GM19043 (cell line): ENCODE measurements around the gene NOL6.
"Not testable (repeated sequence)": the region's sequence is repeated elsewhere in the genome, so short reads cannot be mapped to it uniquely, and the experiment has no call there.

Source experiments
- ATAC-seq: cut with Tn5 transposase; IDR thresholded peaks from one replicate; pipeline ENCODE4 v1.9.1; 2021; ENCODE audit warnings: low read depth; ENCODE audit not compliant: unreplicated experiment

NOL6 gene, protein sequence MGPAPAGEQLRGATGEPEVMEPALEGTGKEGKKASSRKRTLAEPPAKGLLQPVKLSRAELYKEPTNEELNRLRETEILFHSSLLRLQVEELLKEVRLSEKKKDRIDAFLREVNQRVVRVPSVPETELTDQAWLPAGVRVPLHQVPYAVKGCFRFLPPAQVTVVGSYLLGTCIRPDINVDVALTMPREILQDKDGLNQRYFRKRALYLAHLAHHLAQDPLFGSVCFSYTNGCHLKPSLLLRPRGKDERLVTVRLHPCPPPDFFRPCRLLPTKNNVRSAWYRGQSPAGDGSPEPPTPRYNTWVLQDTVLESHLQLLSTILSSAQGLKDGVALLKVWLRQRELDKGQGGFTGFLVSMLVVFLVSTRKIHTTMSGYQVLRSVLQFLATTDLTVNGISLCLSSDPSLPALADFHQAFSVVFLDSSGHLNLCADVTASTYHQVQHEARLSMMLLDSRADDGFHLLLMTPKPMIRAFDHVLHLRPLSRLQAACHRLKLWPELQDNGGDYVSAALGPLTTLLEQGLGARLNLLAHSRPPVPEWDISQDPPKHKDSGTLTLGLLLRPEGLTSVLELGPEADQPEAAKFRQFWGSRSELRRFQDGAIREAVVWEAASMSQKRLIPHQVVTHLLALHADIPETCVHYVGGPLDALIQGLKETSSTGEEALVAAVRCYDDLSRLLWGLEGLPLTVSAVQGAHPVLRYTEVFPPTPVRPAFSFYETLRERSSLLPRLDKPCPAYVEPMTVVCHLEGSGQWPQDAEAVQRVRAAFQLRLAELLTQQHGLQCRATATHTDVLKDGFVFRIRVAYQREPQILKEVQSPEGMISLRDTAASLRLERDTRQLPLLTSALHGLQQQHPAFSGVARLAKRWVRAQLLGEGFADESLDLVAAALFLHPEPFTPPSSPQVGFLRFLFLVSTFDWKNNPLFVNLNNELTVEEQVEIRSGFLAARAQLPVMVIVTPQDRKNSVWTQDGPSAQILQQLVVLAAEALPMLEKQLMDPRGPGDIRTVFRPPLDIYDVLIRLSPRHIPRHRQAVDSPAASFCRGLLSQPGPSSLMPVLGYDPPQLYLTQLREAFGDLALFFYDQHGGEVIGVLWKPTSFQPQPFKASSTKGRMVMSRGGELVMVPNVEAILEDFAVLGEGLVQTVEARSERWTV

DNA sequence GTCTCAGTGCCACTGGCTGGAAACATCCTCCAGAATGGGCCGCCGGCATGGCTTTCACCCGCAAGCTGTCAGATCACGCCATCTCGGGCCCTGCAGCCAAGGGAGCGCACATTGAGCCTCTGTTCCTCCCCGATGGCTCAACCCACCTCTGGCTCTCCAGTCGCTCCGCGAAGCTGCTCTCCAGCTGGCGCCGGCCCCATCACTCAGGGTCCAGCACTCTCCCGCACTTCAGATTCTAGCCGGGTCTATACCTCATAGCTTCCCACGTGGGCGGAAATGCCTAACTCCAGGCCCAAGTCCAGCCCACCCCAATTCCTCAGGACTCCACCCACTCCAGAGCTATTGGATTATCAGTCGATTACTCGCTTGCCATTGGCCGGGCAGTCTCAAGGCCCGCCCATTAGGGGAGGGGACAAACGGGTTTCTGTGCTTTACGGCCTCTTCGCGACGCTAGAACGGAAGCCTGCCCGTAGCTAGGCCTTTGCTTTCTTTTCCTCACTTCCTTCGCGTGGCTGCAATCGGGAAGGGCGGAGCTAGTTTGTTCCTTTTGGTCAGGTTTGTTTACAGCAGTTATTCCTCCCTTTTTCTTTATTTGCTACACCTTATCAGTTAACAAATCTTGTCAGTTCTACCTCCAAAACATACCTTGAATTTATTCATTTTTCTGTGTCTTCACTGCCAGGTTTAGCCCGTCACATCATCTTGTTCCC, at the start of gene NOL6:
TSS of gene NOL6 (minus strand) at position 282 of the 710 bp plus-strand sequence. CDS start at position 200, 82 bp downstream.
- ATAC-seq: peak; percentile 100

DNA sequence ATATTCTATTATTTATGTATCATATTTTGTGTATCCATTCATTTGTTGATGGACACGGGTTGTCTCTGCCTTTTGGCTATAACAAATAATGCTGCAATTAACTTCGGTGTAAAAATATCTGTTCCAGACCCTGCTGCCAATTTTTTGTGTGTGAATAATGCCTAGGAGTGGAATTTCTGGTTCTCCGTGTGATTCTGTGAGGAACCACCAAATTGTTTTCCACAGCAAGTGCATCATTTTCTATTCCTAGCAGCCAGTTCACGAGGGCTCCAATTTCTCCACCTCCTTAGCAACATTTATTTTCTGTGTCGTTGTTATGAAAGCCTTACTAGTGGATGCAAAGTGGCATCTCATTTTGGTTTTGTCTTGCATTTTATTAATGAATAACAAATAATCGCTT, 48.1 kb upstream of the NOL6 start:
- ATAC-seq: not testable (repeated sequence)

DNA sequence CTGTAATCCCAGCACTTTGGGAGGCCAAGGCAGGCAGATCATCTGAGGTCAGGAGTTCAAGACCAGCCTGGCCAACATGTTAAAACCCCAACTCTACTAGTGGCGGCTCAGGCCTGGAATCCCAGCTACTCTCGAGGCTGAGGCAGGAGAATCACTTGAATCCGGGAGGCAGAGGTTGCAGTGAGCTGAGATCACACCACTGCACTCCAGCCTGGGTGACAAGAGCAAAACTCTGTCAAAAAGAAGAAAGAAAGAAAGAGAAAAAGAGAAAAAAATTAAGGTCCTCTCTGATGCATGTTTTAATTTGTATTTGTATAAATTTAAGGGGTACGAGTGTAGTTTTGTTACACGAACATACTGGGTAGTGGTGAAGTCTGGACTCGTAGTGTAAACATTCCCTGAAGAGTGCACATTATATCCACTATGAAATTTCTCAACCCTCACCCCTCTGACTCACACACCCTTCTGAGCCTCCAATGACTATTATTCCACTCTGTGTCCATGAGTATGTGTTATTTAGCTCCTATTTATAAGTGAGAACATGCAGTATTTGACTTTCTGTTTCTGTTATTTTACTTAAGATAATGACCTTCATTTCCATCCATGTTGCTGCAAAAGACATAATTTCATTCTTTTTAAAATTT, 44.3 kb upstream of the NOL6 start:
- not testable (repeated sequence) for ATAC-seq

DNA sequence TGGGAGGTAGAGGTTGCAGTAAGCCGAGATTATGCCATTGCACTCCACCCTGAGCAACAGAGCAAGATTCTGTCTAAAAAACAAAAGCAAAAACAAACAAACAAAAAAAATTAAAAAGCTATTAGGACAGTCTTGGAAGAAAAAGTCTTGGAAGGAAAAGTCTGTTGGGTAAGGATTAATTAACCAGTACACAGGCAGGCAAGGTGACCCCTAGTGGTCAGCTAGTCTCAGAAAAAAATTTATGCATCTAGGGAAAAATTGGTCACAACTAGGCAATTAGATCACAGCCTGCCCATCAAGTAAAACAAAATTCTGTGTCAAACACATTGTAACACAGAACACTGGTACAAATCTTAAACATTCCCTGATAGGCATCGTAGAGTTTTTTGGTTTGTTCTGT, 43.6 kb upstream of the NOL6 start:
- ATAC-seq: no peak

DNA sequence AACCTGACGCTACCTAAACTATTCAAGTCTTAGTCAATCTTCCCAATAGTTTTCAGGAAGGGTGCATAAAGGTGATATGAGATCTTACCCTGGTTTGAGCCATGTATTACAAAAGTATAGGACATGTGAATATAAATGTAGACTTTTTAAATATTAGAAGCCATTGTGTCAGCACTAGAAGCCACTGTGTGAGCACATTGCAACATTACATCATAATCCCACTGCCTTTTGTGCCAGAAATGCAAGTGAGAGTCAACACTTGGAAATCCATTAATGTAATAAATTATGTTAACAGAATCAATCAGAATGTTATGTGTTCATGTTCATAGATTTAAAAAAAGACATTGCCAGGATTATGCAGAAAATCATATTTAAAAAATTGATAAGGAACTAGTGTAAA, 42.7 kb upstream of the NOL6 start:
- ATAC-seq: not testable (repeated sequence)

DNA sequence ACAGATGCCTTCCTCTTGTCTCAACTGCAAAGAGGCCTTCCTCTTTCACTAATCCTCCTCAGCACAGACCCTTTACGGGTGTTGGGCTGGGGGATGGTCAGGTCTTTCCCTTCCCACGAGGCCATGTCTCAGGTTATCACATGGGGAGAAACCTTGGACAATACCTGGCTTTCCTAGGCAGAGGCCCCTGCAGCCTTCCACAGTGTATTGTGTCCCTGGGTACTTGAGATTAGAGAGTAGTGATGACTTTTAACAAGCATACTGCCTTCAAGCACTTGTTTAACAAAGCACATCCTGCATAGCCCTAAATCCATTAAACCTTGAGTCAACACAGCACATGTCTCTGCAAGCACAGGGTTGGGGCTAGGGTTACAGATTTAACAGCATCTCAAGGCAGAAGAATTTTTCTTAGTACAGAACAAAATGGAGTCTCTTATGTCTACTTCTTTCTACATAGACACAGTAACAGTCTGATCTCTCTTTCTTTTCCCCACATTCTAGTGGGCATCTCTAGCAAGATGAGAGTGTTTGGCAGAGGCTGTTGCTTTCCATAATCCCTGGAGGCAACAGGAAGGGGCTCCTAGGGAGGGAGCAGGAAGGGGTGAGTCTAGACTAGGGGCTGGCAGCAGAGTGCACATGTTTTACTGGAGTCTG, 41.7 kb upstream of the NOL6 start:
- not testable (repeated sequence) for ATAC-seq

DNA sequence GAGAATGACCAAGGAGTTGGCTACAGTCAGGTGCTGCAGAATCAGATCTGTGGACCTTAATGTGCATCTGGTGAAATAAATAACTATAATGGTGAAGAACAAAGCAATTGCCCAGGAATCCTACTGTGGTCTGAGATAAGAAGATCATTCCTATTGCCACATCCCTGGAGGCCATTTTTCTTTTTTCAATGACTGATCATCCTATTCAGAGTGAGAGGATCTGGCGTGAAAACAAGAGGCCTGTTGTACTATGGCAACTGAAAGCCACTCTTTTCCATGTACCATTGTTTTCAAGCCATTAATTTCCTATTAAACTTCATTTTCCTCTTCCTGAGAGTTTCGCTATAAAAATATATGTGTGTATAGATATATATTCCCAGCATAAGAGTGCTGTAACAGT, 38.8 kb upstream of the NOL6 start:
- ATAC-seq: not testable (repeated sequence)

DNA sequence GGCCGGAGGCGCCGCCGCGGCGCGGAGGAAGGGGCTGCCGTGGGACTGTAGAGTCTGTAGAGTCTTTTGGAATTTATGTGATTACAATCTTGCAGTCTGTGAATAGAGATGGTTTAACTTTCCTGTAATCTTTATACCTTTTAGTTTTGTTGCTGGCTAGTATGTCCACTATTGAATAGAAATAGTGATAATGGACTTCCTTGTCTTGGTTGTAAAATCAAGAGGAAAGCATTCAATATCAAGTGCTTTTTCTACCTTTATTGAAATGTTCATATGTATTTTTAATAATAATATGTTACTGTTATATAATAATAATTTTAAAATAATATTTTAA, 37.4 kb upstream of the NOL6 start:
- ATAC-seq: not testable (repeated sequence)

DNA sequence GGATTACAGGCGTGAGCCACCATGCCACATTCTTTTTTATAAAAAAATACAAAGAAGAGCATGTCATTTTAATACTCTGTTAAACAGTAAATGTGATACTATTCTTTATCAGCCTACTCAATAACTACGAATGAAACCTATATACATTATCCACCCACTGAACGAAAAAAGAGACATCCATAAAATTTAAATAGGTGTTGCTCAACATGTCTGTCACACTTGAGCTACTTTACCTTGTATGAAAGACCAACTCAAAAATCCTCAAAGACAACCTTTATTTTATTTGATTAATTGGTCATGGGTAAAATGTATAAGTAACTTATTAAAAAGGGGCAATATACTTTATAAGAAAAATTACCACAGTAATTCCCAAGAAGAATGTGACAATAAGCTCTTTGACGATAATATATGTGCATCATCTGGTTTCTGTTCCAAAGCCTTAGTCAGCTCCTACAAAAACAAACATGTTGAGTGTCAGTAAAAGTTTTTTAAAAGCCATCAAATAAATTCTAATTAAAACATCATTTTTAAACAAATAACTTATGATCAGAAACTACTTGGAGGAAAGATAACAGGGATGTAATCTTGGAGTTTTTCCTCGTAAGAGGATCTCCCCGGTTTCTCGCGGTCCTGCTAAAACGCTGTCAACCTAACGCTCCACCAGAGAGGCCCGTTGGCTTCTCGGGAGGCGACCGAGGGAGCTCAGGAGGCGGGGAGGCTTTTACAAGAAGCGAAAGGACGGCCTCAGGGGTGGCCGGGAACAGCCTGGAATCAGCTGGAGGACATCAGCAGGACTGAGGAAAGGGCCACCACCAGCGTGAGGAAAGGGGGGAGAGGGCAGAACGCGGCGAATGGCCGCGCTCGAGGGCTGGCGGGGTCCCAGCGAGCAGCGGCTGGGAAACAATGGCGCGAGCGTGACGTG, 36.8 kb upstream of the NOL6 start:
- ATAC-seq: no peak

DNA sequence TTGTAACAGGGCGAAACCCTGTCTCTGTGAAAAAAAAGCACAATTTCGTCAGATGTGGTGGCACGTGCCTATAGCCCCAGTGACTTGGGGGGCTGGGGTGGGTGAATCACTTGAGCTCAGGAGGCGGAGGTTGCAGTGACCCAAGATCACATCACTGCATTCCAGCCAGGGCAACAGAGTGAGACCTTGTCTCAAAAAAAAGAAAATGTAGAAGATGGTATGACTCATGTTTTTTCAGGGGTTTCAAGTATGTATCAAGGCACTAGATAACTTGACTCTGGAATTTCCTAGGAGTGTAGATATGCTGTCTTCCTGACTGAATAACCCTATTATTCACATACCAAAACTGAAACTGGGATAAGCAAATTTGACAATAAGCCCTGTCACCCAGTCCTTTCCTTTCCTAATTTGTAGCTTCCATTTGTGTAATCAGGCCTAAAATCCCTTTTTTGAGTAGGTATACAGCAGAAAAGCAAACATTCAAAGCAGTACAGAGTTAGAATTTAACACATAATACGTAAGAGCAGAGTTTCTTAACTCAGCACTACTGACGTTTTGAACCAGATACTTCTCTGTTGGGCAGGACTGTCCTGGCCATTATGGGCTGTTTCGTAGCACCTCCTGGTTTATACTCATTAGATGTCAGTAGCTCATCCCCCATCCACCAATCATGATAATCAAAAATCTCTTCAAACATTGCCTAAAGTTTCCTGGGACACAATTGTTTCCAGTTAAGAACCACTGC, 33.1 kb upstream of the NOL6 start:
- ATAC-seq: no peak

DNA sequence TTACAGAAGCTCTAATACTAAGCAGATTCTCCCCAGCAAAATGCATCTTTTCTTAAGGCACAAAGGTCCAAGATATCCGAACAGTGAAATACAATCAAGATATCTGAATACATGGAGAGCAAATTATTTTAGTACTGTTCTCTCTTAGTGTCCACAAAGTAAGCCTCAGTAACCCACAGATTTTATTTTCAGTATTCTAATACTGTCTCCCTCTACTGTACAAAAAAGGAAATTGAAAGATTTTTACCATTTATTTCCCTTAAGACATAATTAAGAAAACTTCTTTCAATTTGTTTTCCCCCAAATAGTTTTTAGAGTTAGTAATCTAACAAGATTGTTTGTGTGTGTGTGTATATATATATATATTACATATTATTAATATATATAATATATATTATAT, 24.7 kb upstream of the NOL6 start:
- ATAC-seq: no peak

DNA sequence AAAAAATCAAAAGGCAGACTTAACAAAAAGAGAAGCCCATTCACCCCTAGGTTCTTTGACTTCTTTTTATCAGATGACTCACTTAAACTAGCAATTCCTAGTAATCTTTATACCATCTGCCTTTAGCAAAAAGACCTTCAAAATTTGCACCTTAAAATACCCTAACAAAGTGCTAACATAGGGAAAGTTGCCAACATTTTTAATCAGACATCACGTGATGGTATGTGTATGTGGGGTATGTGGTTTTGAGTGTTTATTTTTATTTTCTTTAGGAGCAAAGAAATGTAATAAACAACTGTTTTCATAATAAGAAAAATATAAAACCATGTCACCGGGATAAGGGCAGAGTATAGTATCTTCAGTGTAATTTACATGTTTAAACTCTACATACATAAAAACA, 20.1 kb upstream of the NOL6 start:
- not testable (repeated sequence) for ATAC-seq

DNA sequence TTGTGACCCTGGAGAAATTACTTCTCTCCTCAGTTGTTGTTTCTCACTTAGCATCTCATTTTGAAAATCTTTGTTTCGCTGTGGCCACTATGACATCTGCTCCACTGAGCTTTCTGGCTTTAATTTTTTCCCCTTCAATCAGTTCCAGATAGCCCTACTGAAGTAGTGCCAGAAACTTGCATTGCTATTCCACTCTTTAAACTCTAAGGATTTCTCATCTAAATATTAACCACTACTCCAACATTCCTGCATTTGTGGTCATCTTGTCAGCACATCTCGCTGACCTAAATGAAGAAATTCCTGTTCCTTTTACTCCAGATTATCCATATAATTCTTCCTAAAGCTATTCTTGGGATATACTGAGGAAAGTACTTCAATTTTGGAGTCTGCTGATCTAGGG, 15.3 kb upstream of the NOL6 start:
- ATAC-seq: no peak

DNA sequence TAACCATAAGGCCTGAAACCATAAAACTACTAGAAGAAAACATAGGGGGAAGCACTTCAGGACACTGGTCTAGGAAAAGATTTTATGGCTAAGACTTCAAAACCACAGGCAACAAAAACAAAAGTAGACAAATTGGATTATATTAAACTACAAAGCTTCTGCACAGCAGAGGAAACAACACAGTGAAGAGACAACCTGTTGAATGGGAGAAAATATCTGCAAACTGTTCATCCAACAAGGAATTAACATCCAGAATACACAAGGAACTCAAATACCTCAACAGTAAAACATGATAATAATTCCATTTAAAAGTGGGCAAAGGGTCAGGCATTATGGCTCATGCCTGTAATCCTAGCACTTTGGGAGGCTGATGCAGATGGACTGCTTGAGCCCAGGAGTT, 11.6 kb upstream of the NOL6 start:
- not testable (repeated sequence) for ATAC-seq

DNA sequence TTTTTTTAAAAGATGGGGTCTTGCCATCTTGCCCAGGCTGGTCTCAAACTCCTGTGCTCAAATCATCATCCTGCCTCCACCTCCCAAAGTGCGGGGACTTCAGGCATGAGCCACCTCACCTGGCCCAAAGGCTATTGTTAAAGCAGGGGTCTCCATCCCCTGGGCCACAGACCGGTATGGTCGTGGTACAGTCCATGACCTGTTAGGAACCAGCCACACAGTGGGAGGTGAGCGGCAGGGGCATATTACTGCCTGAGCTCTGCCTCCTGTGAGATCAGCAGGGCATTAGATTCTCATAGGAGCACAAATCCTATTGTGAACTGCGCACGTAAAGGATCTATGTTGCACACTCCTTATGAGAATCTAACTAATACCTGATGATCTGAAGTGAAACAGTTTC, 7.3 kb upstream of the NOL6 start:
- ATAC-seq: no peak

DNA sequence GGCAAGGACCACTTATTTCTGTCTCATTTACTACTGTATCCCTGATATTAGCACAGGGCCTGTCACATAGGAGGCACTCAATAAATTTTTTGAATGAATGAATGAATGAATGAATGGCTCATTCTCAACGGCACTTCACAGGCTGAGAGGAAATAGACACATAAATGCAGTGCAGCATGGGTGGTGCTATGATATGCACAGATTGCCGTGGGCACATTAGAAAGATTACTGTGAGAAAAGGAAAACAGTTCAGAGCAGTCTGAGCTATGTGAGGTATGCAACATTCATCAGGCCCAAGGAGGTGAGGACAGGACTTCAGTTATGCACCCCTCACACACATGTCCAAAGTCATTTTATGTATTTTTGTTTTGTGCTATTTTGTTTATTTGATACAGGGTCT, 6.4 kb upstream of the NOL6 start:
- no peak for ATAC-seq

DNA sequence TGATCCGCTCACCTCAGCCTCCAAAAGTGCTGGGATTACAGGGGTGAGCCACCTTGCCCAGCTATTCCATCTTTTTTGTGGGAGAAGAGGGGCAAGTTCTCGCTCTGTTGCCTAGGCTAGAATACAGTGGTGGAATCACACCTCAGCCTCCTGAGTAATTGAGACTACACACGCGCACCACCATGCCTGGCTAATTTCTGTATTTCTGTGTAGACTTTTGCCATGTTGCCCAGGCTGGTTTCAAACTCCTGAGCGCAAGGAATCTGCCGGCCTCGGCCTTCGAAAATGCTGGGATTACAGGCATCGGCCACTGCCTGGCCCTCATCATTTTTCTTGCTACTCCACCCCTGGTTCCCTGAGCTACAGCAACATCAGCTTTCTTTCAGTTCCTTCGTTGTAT, 2.8 kb upstream of the NOL6 start:
- ATAC-seq: no peak

DNA sequence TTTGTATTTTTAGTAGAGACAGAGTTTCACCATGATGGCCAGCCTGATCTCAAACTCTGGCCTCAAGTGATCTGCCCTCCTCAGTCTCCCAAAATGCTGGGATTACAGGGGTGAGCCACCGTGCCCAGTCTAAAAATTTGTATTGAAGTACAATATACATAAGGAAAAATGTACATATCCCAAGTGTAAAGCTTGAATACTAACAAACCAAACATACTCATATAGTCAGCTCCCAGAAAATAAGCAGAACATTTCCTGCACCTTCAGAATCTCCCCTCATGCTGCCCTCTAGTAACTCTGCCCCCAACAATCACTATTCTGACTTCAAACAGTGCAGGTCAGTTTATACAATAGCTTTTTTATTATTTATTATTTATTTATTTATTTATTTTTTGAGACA, 1.6 kb upstream of the NOL6 start:
- no peak for ATAC-seq
